IMR-90 (cell line): ENCODE data around the gene PSMB5. TPM values are rescaled to one million over a fixed set of nuclear protein-coding genes. Genes with fewer than 3 reads are reported as not detected.

ENCODE experiments used
- ATAC-seq: fragments of 200-7000 bp; cut with Tn5 transposase; 2 replicates; pipeline ENCODE4 v1.9.1; 2020; ENCODE audit warnings: low read depth, mild to moderate bottlenecking, moderate library complexity
- BruUV-seq: library from RNA; stranded (reverse); fragments of 400-500 nt; replicated peaks from 2 replicates; lab custom pipeline; 2021; lab: Mats Ljungman, UMichigan
- CTCF ChIA-PET: fragments of 300-600 bp; formaldehyde crosslinking; extraction: SDS; loops from one replicate; lab custom pipeline; 2021; ENCODE audit warnings: antibody characterized with exemption; lab: Yijun Ruan, JAX
- POLR2A ChIA-PET: fragments of 300-600 bp; sonication (Branson Sonifier 250); formaldehyde crosslinking; loops from one replicate; lab custom pipeline; 2022; ENCODE audit warnings: antibody characterized with exemption; ENCODE audit not compliant: unreplicated experiment; lab: Charles Lee
- DNase-seq: peaks from one replicate; pipeline ENCODE4 v3.0.0; 2013
- H2AFZ ChIP-seq: replicated peaks from 2 replicates; pipeline ENCODE3; 2013; ENCODE audit warnings: low read length, mild to moderate bottlenecking; ENCODE audit not compliant: poor library complexity
- H2AK5ac ChIP-seq: 2 replicates; pipeline ENCODE4 v1.6.1; 2013; ENCODE audit warnings: low read depth, low read length, inconsistent platforms
- H2AK9ac ChIP-seq: replicated peaks from 2 replicates; pipeline ENCODE3; 2013; ENCODE audit warnings: mild to moderate bottlenecking, low read depth, low read length, moderate library complexity; ENCODE audit not compliant: poor library complexity
- H2BK120ac ChIP-seq: 2 replicates; pipeline ENCODE4 v1.6.1; 2013; ENCODE audit warnings: low read depth, low read length, inconsistent platforms
- H2BK15ac ChIP-seq: 3 replicates; pipeline ENCODE4 v1.6.1; 2013; ENCODE audit warnings: low read depth, low read length, inconsistent platforms
- H2BK20ac ChIP-seq: 2 replicates; pipeline ENCODE4 v1.6.1; 2013; ENCODE audit warnings: low read depth, mild to moderate bottlenecking, inconsistent platforms, low read length, moderate library complexity
- H2BK5ac ChIP-seq: 2 replicates; pipeline ENCODE4 v1.6.1; 2013; ENCODE audit warnings: mild to moderate bottlenecking, low read depth, low read length, inconsistent platforms; ENCODE audit not compliant: poor library complexity, severe bottlenecking
- H3K14ac ChIP-seq: replicated peaks from 2 replicates; pipeline ENCODE4 v1.6.1; 2013; ENCODE audit warnings: low read depth, low read length, inconsistent platforms
- H3K18ac ChIP-seq: 2 replicates; pipeline ENCODE4 v1.6.1; 2013; ENCODE audit warnings: low read depth, low read length, control low read depth
- H3K23ac ChIP-seq: 2 replicates; pipeline ENCODE4 v1.6.1; 2013; ENCODE audit warnings: low read depth, low read length, inconsistent platforms
- H3K27ac ChIP-seq: 2 replicates; pipeline ENCODE4 v1.5.1; 2013; ENCODE audit warnings: mild to moderate bottlenecking, control low read depth, low read length; ENCODE audit not compliant: insufficient read depth
- H3K27me3 ChIP-seq: 2 replicates; pipeline ENCODE4 v1.6.1; 2013; ENCODE audit warnings: low read length; ENCODE audit not compliant: control insufficient read depth, insufficient read depth
- H3K36me3 ChIP-seq: 2 replicates; pipeline ENCODE4 v1.6.1; 2013; ENCODE audit warnings: low read length, mixed read lengths; ENCODE audit not compliant: control insufficient read depth, insufficient read depth
- H3K4ac ChIP-seq: 2 replicates; pipeline ENCODE4 v1.6.1; 2013; ENCODE audit warnings: low read depth, low read length, inconsistent platforms
- H3K4me1 ChIP-seq: 2 replicates; pipeline ENCODE4 v1.6.1; 2013; ENCODE audit warnings: low read length, mixed read lengths; ENCODE audit not compliant: control insufficient read depth, insufficient read depth
- H3K4me2 ChIP-seq: 2 replicates; pipeline ENCODE4 v1.6.1; 2013; ENCODE audit warnings: low read depth, mild to moderate bottlenecking, control low read depth, low read length, moderate library complexity
- H3K4me3 ChIP-seq: 2 replicates; pipeline ENCODE4 v1.5.1; 2013; ENCODE audit warnings: low read depth, mild to moderate bottlenecking, control low read depth, low read length, moderate library complexity; ENCODE audit not compliant: insufficient read depth
- H3K56ac ChIP-seq: 2 replicates; pipeline ENCODE4 v1.6.1; 2013; ENCODE audit warnings: low read length, inconsistent platforms; ENCODE audit not compliant: insufficient read depth; ENCODE audit errors: extremely low read depth
- H3K79me1 ChIP-seq, 2 experiments: 2 replicates each; pipeline ENCODE4 v1.6.1; 2013; ENCODE audit warnings: low read length in 2 of 2, inconsistent platforms in 1 of 2, low read depth in 1 of 2
- H3K9ac ChIP-seq: 2 replicates; pipeline ENCODE4 v1.6.1; 2013; ENCODE audit warnings: low read depth, low read length, control low read depth
- H3K9me1 ChIP-seq: 2 replicates; pipeline ENCODE4 v1.6.1; 2013; ENCODE audit warnings: low read length, inconsistent platforms; ENCODE audit not compliant: insufficient read depth
- H3K9me3 ChIP-seq: 2 replicates; pipeline ENCODE4 v1.6.1; 2013; ENCODE audit warnings: low read length; ENCODE audit not compliant: control insufficient read depth, insufficient read depth
- H4K20me1 ChIP-seq: 2 replicates; pipeline ENCODE4 v1.6.1; 2013; ENCODE audit warnings: low read length, inconsistent platforms; ENCODE audit not compliant: insufficient read depth
- H4K5ac ChIP-seq: 2 replicates; pipeline ENCODE4 v1.6.1; 2013; ENCODE audit warnings: mild to moderate bottlenecking, low read depth, low read length, control low read depth
- H4K8ac ChIP-seq, 2 experiments: 2 replicates each; pipeline ENCODE4 v1.6.1; 2013; ENCODE audit warnings: low read depth in 2 of 2, low read length in 2 of 2, control low read depth in 1 of 2, inconsistent platforms in 1 of 2
- H4K91ac ChIP-seq: 2 replicates; pipeline ENCODE4 v1.6.1; 2013; ENCODE audit warnings: low read depth, low read length, inconsistent platforms; ENCODE audit not compliant: insufficient read depth
- BHLHE40 ChIP-seq: fragments of 150-350 bp; IDR thresholded peaks from 2 replicates; pipeline ENCODE4 v1.6.1; 2016; ENCODE audit warnings: mild to moderate bottlenecking, low read depth, low read length
- CEBPB ChIP-seq: IDR thresholded peaks from 2 replicates; pipeline ENCODE4 v1.6.1; 2012; ENCODE audit warnings: low read depth, low read length, improper control_type of control experiment
- CHD1 ChIP-seq: IDR thresholded peaks from 2 replicates; pipeline ENCODE4 v1.6.1; 2012; ENCODE audit warnings: low read depth, low read length, improper control_type of control experiment
- MAZ ChIP-seq: IDR thresholded peaks from 2 replicates; pipeline ENCODE4 v1.6.1; 2012; ENCODE audit warnings: low read depth, mild to moderate bottlenecking, low read length, improper control_type of control experiment, moderate library complexity, borderline replicate concordance
- NFE2L2 ChIP-seq: fragments of 150-350 bp; IDR thresholded peaks from 2 replicates; pipeline ENCODE4 v1.6.1; 2016; ENCODE audit warnings: low read depth, mild to moderate bottlenecking, low read length
- RFX5 ChIP-seq: IDR thresholded peaks from 2 replicates; pipeline ENCODE4 v1.8.0; 2012; ENCODE audit warnings: low read depth, mild to moderate bottlenecking, low read length, moderate library complexity
- SMC3 ChIP-seq: fragments of 150-350 bp; IDR thresholded peaks from 2 replicates; pipeline ENCODE4 v1.6.1; 2016; ENCODE audit warnings: low read depth, mild to moderate bottlenecking, antibody characterized with exemption, low read length, moderate library complexity
- WGBS, 2 experiments: methylation state at CpG; one replicate each; pipeline versions ENCODE4 v1.1.5 to v1.1.7; 2013; ENCODE audit warnings: missing lambda C conversion rate in 2 of 2; ENCODE audit not compliant: insufficient read length in 1 of 2; ENCODE audit errors: extremely low coverage in 2 of 2; 5-methylcytosine and 5-hydroxymethylcytosine counted together
- dilution Hi-C: fragments of 300-500 bp; cut with HindIII; formaldehyde crosslinking; loops from one replicate; pipeline ENCODE4 v1.14.3; 2018; ENCODE audit warnings: low sequenced_read_pairs; ENCODE audit not compliant: unreplicated experiment
- in situ Hi-C: fragments of 300-500 bp; cut with MboI; formaldehyde crosslinking; loops from 3 replicates; pipeline ENCODE4 v1.14.3; 2019; ENCODE audit warnings: low sequenced_read_pairs, inconsistent platforms, mixed read lengths
- intact Hi-C: fragments of 100-400 bp; cut with micrococcal nuclease; formaldehyde crosslinking; loops from 2 replicates; pipeline ENCODE4 v1.10.0; 2022
- polyA plus RNA-seq, 3 experiments: library from polyadenylated mRNA; depleted of rRNA; stranded (reverse); fragments of >200 nt; gene quantifications; 2 replicates each; pipeline ENCODE4 v1.2.3, GENCODE V29; 2012; ENCODE audit warnings: low replicate concordance in 1 of 3
- total RNA-seq: library from RNA; depleted of rRNA; stranded (reverse); fragments of >200 nt; gene quantifications from 2 replicates; pipeline ENCODE4 v1.2.3, GENCODE V29; 2012

PSMB5 gene
- total and polyA plus RNA-seq, 2 of the 4 experiments (the other 2 are of a cell fraction) = 310 to 321 TPM

GRCh38 chr14:23024612-23025075 lies 10.1 kb downstream of the PSMB5 start:
- POLR2A ChIA-PET = interaction anchor here (0.6 to 0.7 kb wide), 2 partner anchors 26 to 29 kb away, joined by 3 read pairs; no protein-coding TSS in a partner anchor
- CTCF ChIA-PET = interaction anchor here (1.1 kb wide), 1 partner anchor 44 kb away, joined by 3 read pairs; no protein-coding TSS in a partner anchor
- H4K91ac ChIP-seq = no peak overlapping the region
- H3K23ac ChIP-seq = no peak overlapping the region
- H3K9me1 ChIP-seq = peaks cover 9% of the 10 kb centered on the region
- in situ Hi-C loops (no loop called here), intact Hi-C loops (no loop called here), dilution Hi-C loops (no loop called here)
- no peaks in the 10 kb centered on the region for H3K9me3 ChIP-seq
- H3K14ac ChIP-seq = no peak overlapping the region
- no peaks in the 10 kb centered on the region for H3K27me3 ChIP-seq
- no peak overlapping the region for H2BK5ac ChIP-seq
- no peak overlapping the region for H3K18ac ChIP-seq
- no peak overlapping the region for H3K4ac ChIP-seq
- no peak for ATAC-seq
- H4K5ac ChIP-seq = no peak overlapping the region
- peaks cover 15% of the 10 kb centered on the region for H4K20me1 ChIP-seq
- no peak overlapping the region for H2AK9ac ChIP-seq
- peaks cover 19% of the 10 kb centered on the region for H3K36me3 ChIP-seq
- no peak overlapping the region for H2BK120ac ChIP-seq
- TF ChIP-seq BHLHE40 (no peak), SMC3 (no peak), CEBPB (no peak), NFE2L2 (no peak), MAZ (no peak), CHD1 (no peak), RFX5 (no peak)
- H2AFZ ChIP-seq = no peak overlapping the region
- H3K4me3 ChIP-seq = no peak overlapping the region
- no peak overlapping the region for H3K56ac ChIP-seq
- H2BK20ac ChIP-seq = no peak overlapping the region
- no peak overlapping the region for H4K8ac ChIP-seq
- DNase-seq = no peak
- H3K79me1 ChIP-seq = peaks cover 14 to 23% of the 10 kb centered on the region in 2 experiments; a peak in 3 of 4 replicates
- no peak overlapping the region for H2BK15ac ChIP-seq
- no TSS peak for BruUV-seq
- H3K27ac ChIP-seq = no peak overlapping the region
- 70% methylated on average over 2 of the region's 7 CpGs; no CpG with 5 or more reads in 1 of the 2 experiments for WGBS, 2 experiments
- no peak overlapping the region for H3K9ac ChIP-seq
- H3K4me1 ChIP-seq = peaks cover 11% of the 10 kb centered on the region
- H3K4me2 ChIP-seq = no peak overlapping the region
- H2AK5ac ChIP-seq = no peak overlapping the region
